OCI-LY1 (cell line): ENCODE measurements around the gene EHMT2.

Experiments
- EZH2 ChIP-seq: fragments of 200-600 bp; sonication (generic), shearing (Covaris generic); IDR thresholded peaks from 2 replicates; pipeline ENCODE4 v1.8.0; 2017; ENCODE audit warnings: borderline replicate concordance, mixed run types, mild to moderate bottlenecking, antibody characterized with exemption, low read length, moderate library complexity, mixed read lengths
- TF ChIP-seq, protein P1 (sequence below): fragments of 200-600 bp; sonication (generic), shearing (Covaris generic); IDR thresholded peaks from 2 replicates; pipeline ENCODE4 v1.5.1; 2017; ENCODE audit warnings: mild to moderate bottlenecking, antibody characterized with exemption, low read length, moderate library complexity, mixed read lengths

DNA sequence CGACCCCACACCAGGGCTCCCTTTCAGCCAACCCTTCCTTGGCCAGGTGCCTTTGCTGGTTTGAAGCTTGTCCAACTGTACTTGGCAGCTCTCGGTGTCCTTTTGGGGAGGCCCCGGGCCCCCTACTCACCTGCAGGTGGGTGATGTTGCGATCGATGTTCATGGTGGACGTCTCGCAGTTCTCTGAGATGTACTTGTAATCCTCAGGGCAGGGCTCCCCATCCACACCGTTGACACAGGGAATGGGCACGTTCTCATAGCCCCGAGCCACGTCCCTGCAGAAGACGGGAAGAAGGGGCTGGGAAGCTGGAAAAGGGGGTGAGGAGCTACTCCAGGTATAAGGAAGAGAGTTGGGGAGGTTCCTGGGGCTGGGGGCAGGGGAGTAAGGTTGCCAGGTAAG is 13.8 kb downstream of the EHMT2 start:
- TF ChIP-seq, protein P1, sequence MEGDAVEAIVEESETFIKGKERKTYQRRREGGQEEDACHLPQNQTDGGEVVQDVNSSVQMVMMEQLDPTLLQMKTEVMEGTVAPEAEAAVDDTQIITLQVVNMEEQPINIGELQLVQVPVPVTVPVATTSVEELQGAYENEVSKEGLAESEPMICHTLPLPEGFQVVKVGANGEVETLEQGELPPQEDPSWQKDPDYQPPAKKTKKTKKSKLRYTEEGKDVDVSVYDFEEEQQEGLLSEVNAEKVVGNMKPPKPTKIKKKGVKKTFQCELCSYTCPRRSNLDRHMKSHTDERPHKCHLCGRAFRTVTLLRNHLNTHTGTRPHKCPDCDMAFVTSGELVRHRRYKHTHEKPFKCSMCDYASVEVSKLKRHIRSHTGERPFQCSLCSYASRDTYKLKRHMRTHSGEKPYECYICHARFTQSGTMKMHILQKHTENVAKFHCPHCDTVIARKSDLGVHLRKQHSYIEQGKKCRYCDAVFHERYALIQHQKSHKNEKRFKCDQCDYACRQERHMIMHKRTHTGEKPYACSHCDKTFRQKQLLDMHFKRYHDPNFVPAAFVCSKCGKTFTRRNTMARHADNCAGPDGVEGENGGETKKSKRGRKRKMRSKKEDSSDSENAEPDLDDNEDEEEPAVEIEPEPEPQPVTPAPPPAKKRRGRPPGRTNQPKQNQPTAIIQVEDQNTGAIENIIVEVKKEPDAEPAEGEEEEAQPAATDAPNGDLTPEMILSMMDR = no peak
- no peak for TF ChIP-seq EZH2
